RWPE1 (cell line): ENCODE measurements around the gene DAPK2.

ENCODE experiments used
- CTCF ChIA-PET: fragments of 350-600 bp; sonication (Branson Sonifier 250); formaldehyde crosslinking; extraction: SDS; loops from one replicate; lab custom pipeline; 2021; lab: Yijun Ruan, JAX
- POLR2A ChIA-PET: fragments of 400-600 bp; formaldehyde crosslinking; extraction: SDS; loops from one replicate; lab custom pipeline; 2020; ENCODE audit warnings: antibody characterized with exemption; ENCODE audit not compliant: low non-redundant PET; lab: Yijun Ruan, JAX
- DNase-seq: peaks from one replicate; pipeline ENCODE4 v3.0.0; 2012; ENCODE audit warnings: low spot score
- H3K27ac ChIP-seq: fragments of 450-650 bp; 2 replicates; pipeline ENCODE4 v1.5.1; 2017
- TF ChIP-seq, protein P1 (sequence below): fragments of 450-650 bp; conservative IDR thresholded peaks from 2 replicates; pipeline ENCODE4 v1.5.1; 2017; ENCODE audit warnings: low read depth, mild to moderate bottlenecking

The DAPK2 gene

DNA sequence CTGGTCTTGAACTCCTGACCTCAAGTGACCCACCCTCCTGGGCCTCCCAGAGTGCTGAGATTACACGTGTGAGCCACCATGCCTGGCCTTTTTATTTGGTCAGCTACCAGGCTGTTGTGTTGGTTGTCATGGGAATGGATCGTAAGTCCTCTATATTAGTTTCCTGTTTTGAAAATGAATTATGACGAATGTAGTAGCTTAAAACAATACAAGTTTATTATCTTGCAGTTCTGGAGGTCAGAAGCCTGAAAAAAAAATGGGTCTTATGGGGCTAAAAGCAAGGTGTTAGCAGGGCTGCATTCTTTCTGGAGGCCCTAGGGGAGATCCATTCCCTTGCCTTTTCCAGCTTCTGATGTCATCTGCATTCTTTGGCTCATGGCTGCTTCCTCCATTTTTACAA lies 187.4 kb downstream of the DAPK2 start:
- H3K27ac ChIP-seq, result no peak overlapping the region
- DNase-seq, result no peak
- ChIA-PET CTCF (interaction anchor here (0.6 kb wide), 1 partner anchor 233 kb away, joined by 4 read pairs; no protein-coding TSS in a partner anchor), POLR2A (no interaction called here)
- TF ChIP-seq, protein P1, sequence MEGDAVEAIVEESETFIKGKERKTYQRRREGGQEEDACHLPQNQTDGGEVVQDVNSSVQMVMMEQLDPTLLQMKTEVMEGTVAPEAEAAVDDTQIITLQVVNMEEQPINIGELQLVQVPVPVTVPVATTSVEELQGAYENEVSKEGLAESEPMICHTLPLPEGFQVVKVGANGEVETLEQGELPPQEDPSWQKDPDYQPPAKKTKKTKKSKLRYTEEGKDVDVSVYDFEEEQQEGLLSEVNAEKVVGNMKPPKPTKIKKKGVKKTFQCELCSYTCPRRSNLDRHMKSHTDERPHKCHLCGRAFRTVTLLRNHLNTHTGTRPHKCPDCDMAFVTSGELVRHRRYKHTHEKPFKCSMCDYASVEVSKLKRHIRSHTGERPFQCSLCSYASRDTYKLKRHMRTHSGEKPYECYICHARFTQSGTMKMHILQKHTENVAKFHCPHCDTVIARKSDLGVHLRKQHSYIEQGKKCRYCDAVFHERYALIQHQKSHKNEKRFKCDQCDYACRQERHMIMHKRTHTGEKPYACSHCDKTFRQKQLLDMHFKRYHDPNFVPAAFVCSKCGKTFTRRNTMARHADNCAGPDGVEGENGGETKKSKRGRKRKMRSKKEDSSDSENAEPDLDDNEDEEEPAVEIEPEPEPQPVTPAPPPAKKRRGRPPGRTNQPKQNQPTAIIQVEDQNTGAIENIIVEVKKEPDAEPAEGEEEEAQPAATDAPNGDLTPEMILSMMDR, result no peak

DNA sequence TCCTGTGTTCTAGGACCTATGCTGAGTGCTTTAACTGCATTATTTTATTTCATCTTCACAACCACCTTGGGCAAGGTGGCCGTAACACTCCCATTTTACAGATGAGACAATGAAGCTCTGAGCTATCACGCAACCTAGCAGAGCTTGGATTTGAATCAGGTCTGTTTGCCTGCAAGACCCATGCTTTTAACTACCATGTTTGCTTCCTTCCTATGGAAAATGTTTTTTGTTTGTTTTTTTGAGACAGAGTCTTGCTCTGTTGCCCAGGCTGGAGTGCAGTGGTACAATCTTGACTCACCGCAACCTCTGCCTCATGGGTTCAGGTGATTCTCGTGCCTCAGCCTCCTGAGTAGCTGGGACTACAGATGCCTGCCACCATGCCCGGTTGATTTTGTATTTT lies 187.8 kb downstream of the DAPK2 start:
- H3K27ac ChIP-seq, result no peak overlapping the region
- POLR2A ChIA-PET, result no interaction called here
- TF ChIP-seq, protein P1, result no peak
- CTCF ChIA-PET, result no interaction called here
- DNase-seq, result no peak

DNA sequence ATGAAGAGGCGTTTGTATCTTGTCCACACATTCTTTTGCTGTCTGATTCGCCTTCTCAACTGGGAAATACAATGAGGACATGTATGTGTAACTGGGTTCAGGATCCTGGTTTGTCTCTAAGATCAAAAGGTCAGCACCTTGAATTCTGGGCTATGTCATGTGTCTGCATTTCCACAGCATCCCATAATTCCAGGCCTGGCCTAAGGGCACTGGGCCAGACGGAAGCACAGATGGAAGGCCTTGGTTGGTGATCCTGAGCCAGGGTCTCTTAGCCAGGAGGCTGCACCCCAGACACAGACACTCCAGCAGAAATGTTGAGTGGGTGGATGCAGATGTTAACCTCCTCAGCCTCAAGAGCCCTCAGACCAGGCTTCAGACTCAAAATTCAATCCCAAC lies 188.8 kb downstream of the DAPK2 start:
- POLR2A ChIA-PET, result no interaction called here
- no peak overlapping the region for H3K27ac ChIP-seq
- TF ChIP-seq, protein P1, result no peak
- CTCF ChIA-PET, result no interaction called here
- DNase-seq, result no peak
